A673 (cell line): ENCODE data around the gene RMDN3. TPM values are rescaled to one million over a fixed set of nuclear protein-coding genes. Genes with fewer than 3 reads are reported as not detected.

Experiments used
- BruUV-seq: library from RNA; stranded (reverse); fragments of 400-500 nt; replicated peaks from 2 replicates; lab custom pipeline; 2021; lab: Mats Ljungman, UMichigan
- CTCF ChIA-PET: fragments of 300-600 bp; sonication (Branson Sonifier 250); formaldehyde crosslinking; loops from one replicate; lab custom pipeline; 2022; ENCODE audit warnings: antibody characterized with exemption; lab: Charles Lee
- POLR2A ChIA-PET: fragments of 300-600 bp; sonication (Branson Sonifier 250); formaldehyde crosslinking; loops from one replicate; lab custom pipeline; 2022; ENCODE audit warnings: antibody characterized with exemption; ENCODE audit not compliant: low non-redundant PET; lab: Charles Lee
- DNase-seq: peaks from one replicate; pipeline ENCODE4 v3.0.0-alpha.2; 2015; ENCODE audit warnings: low spot score
- H3K27ac ChIP-seq: fragments of 200-600 bp; sonication (generic); 2 replicates; pipeline ENCODE4 v1.5.1; 2016; ENCODE audit warnings: mixed run types, low read depth, mild to moderate bottlenecking, mixed read lengths, antibody characterized with exemption, low read length; ENCODE audit not compliant: poor library complexity, severe bottlenecking
- H3K27me3 ChIP-seq: fragments of 200-600 bp; sonication (generic); replicated peaks from 2 replicates; pipeline ENCODE4 v1.6.1; 2017; ENCODE audit warnings: mixed run types, low read depth, mild to moderate bottlenecking, mixed read lengths, antibody characterized with exemption, low read length; ENCODE audit not compliant: insufficient read depth, poor library complexity
- H3K36me3 ChIP-seq: fragments of 200-600 bp; sonication (generic); 2 replicates; pipeline ENCODE4 v1.6.1; 2016; ENCODE audit warnings: mixed run types, mild to moderate bottlenecking, mixed read lengths, antibody characterized with exemption, low read length; ENCODE audit not compliant: insufficient read depth, poor library complexity, severe bottlenecking
- H3K4me1 ChIP-seq: fragments of 200-600 bp; sonication (generic); 2 replicates; pipeline ENCODE4 v1.6.1; 2017; ENCODE audit warnings: mixed run types, mild to moderate bottlenecking, mixed read lengths, antibody characterized with exemption, low read length; ENCODE audit not compliant: insufficient read depth, poor library complexity, severe bottlenecking
- H3K4me3 ChIP-seq: fragments of 200-600 bp; sonication (generic); 2 replicates; pipeline ENCODE4 v1.5.1; 2016; ENCODE audit warnings: low read depth, mixed run types, mild to moderate bottlenecking, mixed read lengths, low read length; ENCODE audit not compliant: poor library complexity, severe bottlenecking
- H3K9me3 ChIP-seq: fragments of 200-600 bp; sonication (generic); 2 replicates; pipeline ENCODE4 v1.6.1; 2016; ENCODE audit warnings: mixed run types, low read depth, mild to moderate bottlenecking, mixed read lengths, antibody characterized with exemption, low read length; ENCODE audit not compliant: poor library complexity, severe bottlenecking
- EZH2 ChIP-seq: fragments of 200-600 bp; sonication (generic); IDR thresholded peaks from 2 replicates; pipeline ENCODE4 v1.6.1; 2017; ENCODE audit warnings: borderline replicate concordance, low read depth, mild to moderate bottlenecking, mixed read lengths, antibody characterized with exemption, low read length; ENCODE audit not compliant: poor library complexity, severe bottlenecking
- intact Hi-C: fragments of 100-400 bp; cut with micrococcal nuclease; formaldehyde crosslinking; loops from one replicate; pipeline ENCODE4 v1.10.0; 2022; ENCODE audit not compliant: unreplicated experiment
- total RNA-seq: library from RNA; stranded (reverse); gene quantifications from 2 replicates; pipeline ENCODE4 v1.2.3, GENCODE V29; 2021
- TF ChIP-seq, protein P1 (sequence below): fragments of 300-800, 200-600 bp; sonication (generic); conservative IDR thresholded peaks from 2 replicates; pipeline ENCODE4 v1.5.1; 2017; ENCODE audit warnings: low read depth, mild to moderate bottlenecking, antibody characterized with exemption, low read length, moderate library complexity, mixed read lengths

The RMDN3 gene
- total RNA-seq, 1 experiment from 2014 or later: 50.8 TPM

GRCh38 chr15:40787344-40787841 lies 32.3 kb upstream of the RMDN3 start:
- Histone ChIP-seq H3K9me3 (no peaks in the 10 kb centered on the region), H3K27me3 (no peaks in the 10 kb centered on the region), H3K27ac (peak overlapping the region; percentile 27), H3K4me1 (peaks cover 11% of the 10 kb centered on the region), H3K36me3 (no peaks in the 10 kb centered on the region), H3K4me3 (no peak overlapping the region)
- DNase-seq: peak; percentile 61
- intact Hi-C loops: no loop called here
- BruUV-seq: no TSS peak
- CTCF ChIA-PET: interaction anchor here (2.1 kb wide), 1 partner anchor 71 kb away, joined by 10 read pairs; no protein-coding TSS in a partner anchor
- POLR2A ChIA-PET: no interaction called here
- TF ChIP-seq, protein P1, sequence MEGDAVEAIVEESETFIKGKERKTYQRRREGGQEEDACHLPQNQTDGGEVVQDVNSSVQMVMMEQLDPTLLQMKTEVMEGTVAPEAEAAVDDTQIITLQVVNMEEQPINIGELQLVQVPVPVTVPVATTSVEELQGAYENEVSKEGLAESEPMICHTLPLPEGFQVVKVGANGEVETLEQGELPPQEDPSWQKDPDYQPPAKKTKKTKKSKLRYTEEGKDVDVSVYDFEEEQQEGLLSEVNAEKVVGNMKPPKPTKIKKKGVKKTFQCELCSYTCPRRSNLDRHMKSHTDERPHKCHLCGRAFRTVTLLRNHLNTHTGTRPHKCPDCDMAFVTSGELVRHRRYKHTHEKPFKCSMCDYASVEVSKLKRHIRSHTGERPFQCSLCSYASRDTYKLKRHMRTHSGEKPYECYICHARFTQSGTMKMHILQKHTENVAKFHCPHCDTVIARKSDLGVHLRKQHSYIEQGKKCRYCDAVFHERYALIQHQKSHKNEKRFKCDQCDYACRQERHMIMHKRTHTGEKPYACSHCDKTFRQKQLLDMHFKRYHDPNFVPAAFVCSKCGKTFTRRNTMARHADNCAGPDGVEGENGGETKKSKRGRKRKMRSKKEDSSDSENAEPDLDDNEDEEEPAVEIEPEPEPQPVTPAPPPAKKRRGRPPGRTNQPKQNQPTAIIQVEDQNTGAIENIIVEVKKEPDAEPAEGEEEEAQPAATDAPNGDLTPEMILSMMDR: no peak
- TF ChIP-seq EZH2: no peak

DNA sequence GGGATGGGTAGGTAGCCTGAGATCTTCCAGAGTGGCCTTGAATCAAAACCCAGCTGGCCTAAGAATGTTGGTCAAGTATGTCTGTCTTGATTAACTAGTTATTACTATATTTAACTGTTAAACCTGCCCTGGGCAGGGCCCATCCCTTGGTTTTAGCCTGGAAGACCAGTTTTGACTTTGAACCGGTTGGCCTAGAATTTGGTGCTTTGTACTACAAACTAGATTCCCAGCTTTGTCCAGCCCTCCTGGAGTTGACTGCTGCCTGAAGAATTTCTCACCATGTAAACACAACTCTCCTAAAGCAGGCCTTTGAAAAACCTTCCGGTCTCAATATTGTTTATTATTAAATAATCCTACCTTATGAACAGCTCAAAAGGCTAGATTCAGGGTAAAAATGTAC lies 30.8 kb upstream of the RMDN3 start:
- peaks cover 11% of the 10 kb centered on the region for H3K4me1 ChIP-seq
- no TSS peak for BruUV-seq
- ChIA-PET POLR2A (no interaction called here), CTCF (interaction anchor here (0.5 kb wide), 1 partner anchor 39 kb away, joined by 9 read pairs; no protein-coding TSS in a partner anchor)
- no peaks in the 10 kb centered on the region for H3K27me3 ChIP-seq
- TF ChIP-seq, protein P1: no peak
- TF ChIP-seq EZH2: no peak
- no peaks in the 10 kb centered on the region for H3K36me3 ChIP-seq
- intact Hi-C loops: no loop called here
- H3K9me3 ChIP-seq: no peaks in the 10 kb centered on the region
- DNase-seq: no peak
- no peak overlapping the region for H3K4me3 ChIP-seq
- no peak overlapping the region for H3K27ac ChIP-seq

DNA sequence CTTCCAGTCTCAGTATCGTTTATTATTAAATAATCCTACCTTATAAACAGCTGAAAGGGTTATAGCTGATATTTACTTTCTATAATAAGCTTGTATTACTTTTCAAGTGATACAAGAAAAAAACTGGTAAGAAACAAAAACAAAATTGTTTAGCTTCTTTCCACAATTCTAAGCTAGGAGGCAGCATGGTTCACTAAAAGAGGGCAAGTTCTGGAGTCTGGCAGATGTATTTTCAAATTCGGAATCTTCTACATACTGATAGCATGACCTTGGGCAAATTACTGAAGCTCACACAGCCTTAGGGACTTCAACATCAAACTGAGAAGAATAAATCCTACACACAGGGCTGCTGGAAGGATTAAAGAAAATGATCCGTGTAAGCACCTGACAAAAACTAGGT lies 30.1 kb upstream of the RMDN3 start:
- H3K9me3 ChIP-seq: no peaks in the 10 kb centered on the region
- POLR2A ChIA-PET: no interaction called here
- BruUV-seq: no TSS peak
- H3K27ac ChIP-seq: no peak overlapping the region
- H3K4me3 ChIP-seq: no peak overlapping the region
- H3K4me1 ChIP-seq: peaks cover 11% of the 10 kb centered on the region
- TF ChIP-seq, protein P1: no peak
- TF ChIP-seq EZH2: no peak
- DNase-seq: no peak
- CTCF ChIA-PET: interaction anchor here (0.6 kb wide), 1 partner anchor 39 kb away, joined by 4 read pairs; no protein-coding TSS in a partner anchor
- no peaks in the 10 kb centered on the region for H3K36me3 ChIP-seq
- no peaks in the 10 kb centered on the region for H3K27me3 ChIP-seq
- intact Hi-C loops: no loop called here
